Keratinocyte (primary cell): ENCODE measurements around the gene ERH. TPM values are rescaled to one million over a fixed set of nuclear protein-coding genes. Genes with fewer than 3 reads are reported as not detected.

ENCODE experiments used
- DNase-seq: peaks from one replicate; pipeline ENCODE4 v3.0.0-alpha.2; 2011; ENCODE audit warnings: low read depth, missing footprints, low spot score
- FAIRE-seq: peaks from 2 replicates; lab custom pipeline; 2011; peaks lifted over from hg19 to GRCh38; lab: Jason Lieb, UNC
- H2AFZ ChIP-seq: 2 replicates; pipeline ENCODE4 v1.6.0; 2012; ENCODE audit warnings: low read length, control low read depth, inconsistent platforms; ENCODE audit not compliant: control insufficient read depth
- H3K27ac ChIP-seq: 2 replicates; pipeline ENCODE4 v1.5.1; 2011; ENCODE audit warnings: low read length; ENCODE audit not compliant: control insufficient read depth, insufficient read depth
- H3K27me3 ChIP-seq: 3 replicates; pipeline ENCODE4 v1.6.0; 2011; ENCODE audit warnings: low read length; ENCODE audit not compliant: control insufficient read depth, insufficient read depth; ENCODE audit errors: extremely low read depth
- H3K36me3 ChIP-seq, 2 experiments: 2 replicates in 1 of 2; 3 replicates in 1 of 2; pipeline ENCODE4 v1.5.1; 2011; ENCODE audit warnings: low read length in 2 of 2, mild to moderate bottlenecking in 1 of 2; ENCODE audit not compliant: control insufficient read depth in 2 of 2, insufficient read depth in 2 of 2; ENCODE audit errors: extremely low read depth in 1 of 2
- H3K4me1 ChIP-seq: 3 replicates; pipeline ENCODE4 v1.5.1; 2011; ENCODE audit warnings: low read length; ENCODE audit not compliant: control insufficient read depth, insufficient read depth; ENCODE audit errors: extremely low read depth
- H3K4me2 ChIP-seq: 3 replicates; pipeline ENCODE4 v1.6.0; 2011; ENCODE audit warnings: low read depth, low read length; ENCODE audit not compliant: control insufficient read depth, insufficient read depth; ENCODE audit errors: extremely low read depth
- H3K4me3 ChIP-seq, 3 experiments: fragments of 200-600 bp in 1 of 3; sonication (generic) in 1 of 3; 2 replicates in 2 of 3; 3 replicates in 1 of 3; pipeline ENCODE4 v1.5.1; 2011 to 2016; ENCODE audit warnings: low read length in 3 of 3, mild to moderate bottlenecking in 3 of 3, control low read depth in 2 of 3, inconsistent platforms in 1 of 3, low read depth in 1 of 3, mixed read lengths in 1 of 3, mixed run types in 1 of 3, moderate library complexity in 1 of 3; ENCODE audit not compliant: control insufficient read depth in 2 of 3, insufficient read depth in 2 of 3; ENCODE audit errors: extremely low read depth in 1 of 3
- H3K79me2 ChIP-seq: 2 replicates; pipeline ENCODE4 v1.6.0; 2012; ENCODE audit warnings: low read length; ENCODE audit not compliant: control insufficient read depth, insufficient read depth
- H3K9ac ChIP-seq: 3 replicates; pipeline ENCODE4 v1.6.0; 2011; ENCODE audit warnings: low read length; ENCODE audit not compliant: control insufficient read depth, insufficient read depth; ENCODE audit errors: extremely low read depth
- H3K9me1 ChIP-seq: 3 replicates; pipeline ENCODE4 v1.6.0; 2011; ENCODE audit warnings: low read length; ENCODE audit not compliant: control insufficient read depth, insufficient read depth; ENCODE audit errors: extremely low read depth
- H3K9me3 ChIP-seq: 2 replicates; pipeline ENCODE4 v1.5.1; 2012; ENCODE audit warnings: low read depth, low read length; ENCODE audit not compliant: control insufficient read depth
- H4K20me1 ChIP-seq: 3 replicates; pipeline ENCODE4 v1.6.0; 2011; ENCODE audit warnings: low read length; ENCODE audit not compliant: control insufficient read depth, insufficient read depth; ENCODE audit errors: extremely low read depth
- CTCF ChIP-seq, 3 experiments: IDR thresholded peaks in 1 of 3; conservative IDR thresholded peaks in 1 of 3; optimal IDR thresholded peaks in 1 of 3; 2 replicates in 2 of 3; 3 replicates in 1 of 3; pipeline versions ENCODE3 to v1.5.1; 2011; ENCODE audit warnings: low read length in 3 of 3, mild to moderate bottlenecking in 3 of 3, moderate library complexity in 2 of 3, control low read depth in 1 of 3, inconsistent platforms in 1 of 3; ENCODE audit not compliant: insufficient read depth in 2 of 3; ENCODE audit errors: extremely low read depth in 1 of 3
- EZH2 ChIP-seq: IDR thresholded peaks from one replicate; pipeline ENCODE4 v1.6.1; 2012; ENCODE audit warnings: inconsistent platforms, mild to moderate bottlenecking, low read length, moderate library complexity
- dilution Hi-C: fragments of 300-500 bp; cut with MboI; formaldehyde crosslinking; loops from one replicate; pipeline ENCODE4 v1.7.0; 2020; ENCODE audit warnings: low sequenced_read_pairs; ENCODE audit not compliant: extremely low pct_ligation_motif_present
- polyA plus RNA-seq, 5 experiments: library from polyadenylated mRNA; depleted of rRNA in 3 of 5; stranded (reverse) in 3 of 5; stranded (forward) in 1 of 5; unstranded in 1 of 5; fragments of >200 nt; gene quantifications; 1 replicate in 1 of 5; 2 replicates in 3 of 5; 3 replicates in 1 of 5; pipeline versions ENCODE4 v1.2.1 to v1.2.3, GENCODE V29; 2011 to 2012; ENCODE audit warnings: missing spikeins in 2 of 5, low read depth in 1 of 5, low replicate concordance in 1 of 5

ERH gene
- polyA plus RNA-seq, 1 donor (not counting 4 experiments of a cell fraction or from before 2014, with no cell fraction given) = 256 TPM

- no peaks in the 10 kb centered on the region for H4K20me1 ChIP-seq
- no peak overlapping the region for H2AFZ ChIP-seq
- H3K4me3 ChIP-seq = no peak overlapping the region
- no peak overlapping the region for H3K9ac ChIP-seq
- DNase-seq (peak; percentile 1), FAIRE-seq (peak; percentile 71)
- no peaks in the 10 kb centered on the region for H3K79me2 ChIP-seq
- TF ChIP-seq CTCF (optimal IDR thresholded peaks at IDR 0.05 in 1 of 3, IDR thresholded peaks at IDR 0.05 in 1 of 3, conservative IDR thresholded peaks at IDR 0.05 in 1 of 3; ENCODE audit: extremely low read depth in 1 of 3, insufficient read depth in 2 of 3, low read length in 3 of 3) (no peak), EZH2 (no peak)
- H3K9me1 ChIP-seq = no peaks in the 10 kb centered on the region
- H3K9me3 ChIP-seq = no peaks in the 10 kb centered on the region
- no peak overlapping the region for H3K27ac ChIP-seq
- dilution Hi-C loops = no loop called here
- H3K27me3 ChIP-seq = peaks cover 21% of the 10 kb centered on the region
- no peaks in the 10 kb centered on the region for H3K36me3 ChIP-seq
- H3K4me1 ChIP-seq = peaks cover 9% of the 10 kb centered on the region
- peak overlapping the region; percentile 30 for H3K4me2 ChIP-seq
These were observed 62.7 kb downstream of the ERH start for GRCh38 chr14:69335371-69335771.

- Histone ChIP-seq H3K9ac (no peak overlapping the region), H3K4me1 (peaks cover 9% of the 10 kb centered on the region), H3K27me3 (peaks cover 21% of the 10 kb centered on the region), H3K4me2 (no peak overlapping the region), H2AFZ (no peak overlapping the region), H3K27ac (no peak overlapping the region), H3K36me3 (no peaks in the 10 kb centered on the region), H4K20me1 (no peaks in the 10 kb centered on the region), H3K9me1 (no peaks in the 10 kb centered on the region), H3K79me2 (no peaks in the 10 kb centered on the region), H3K9me3 (no peaks in the 10 kb centered on the region), H3K4me3 (no peak overlapping the region)
- TF ChIP-seq CTCF (optimal IDR thresholded peaks at IDR 0.05 in 1 of 3, IDR thresholded peaks at IDR 0.05 in 1 of 3, conservative IDR thresholded peaks at IDR 0.05 in 1 of 3; ENCODE audit: extremely low read depth in 1 of 3, insufficient read depth in 2 of 3, low read length in 3 of 3) (no peak), EZH2 (no peak)
- dilution Hi-C loops = no loop called here
- DNase-seq = no peak
- FAIRE-seq = no peak
These were observed 63.5 kb downstream of the ERH start for GRCh38 chr14:69334576-69334975.
